Measurements from ENCODE around the gene ZBTB21.

- TF ChIP-seq CTCF (IDR thresholded peaks at IDR 0.05) = no peak
- TF ChIP-seq EZH2phosphoT487 (IDR thresholded peaks at IDR 0.05; ENCODE audit: borderline replicate concordance, low read depth) = no peak
- TF ChIP-seq USF1 (IDR thresholded peaks at IDR 0.05; ENCODE audit: borderline replicate concordance, low read depth) = no peak
- TF ChIP-seq, protein P1, sequence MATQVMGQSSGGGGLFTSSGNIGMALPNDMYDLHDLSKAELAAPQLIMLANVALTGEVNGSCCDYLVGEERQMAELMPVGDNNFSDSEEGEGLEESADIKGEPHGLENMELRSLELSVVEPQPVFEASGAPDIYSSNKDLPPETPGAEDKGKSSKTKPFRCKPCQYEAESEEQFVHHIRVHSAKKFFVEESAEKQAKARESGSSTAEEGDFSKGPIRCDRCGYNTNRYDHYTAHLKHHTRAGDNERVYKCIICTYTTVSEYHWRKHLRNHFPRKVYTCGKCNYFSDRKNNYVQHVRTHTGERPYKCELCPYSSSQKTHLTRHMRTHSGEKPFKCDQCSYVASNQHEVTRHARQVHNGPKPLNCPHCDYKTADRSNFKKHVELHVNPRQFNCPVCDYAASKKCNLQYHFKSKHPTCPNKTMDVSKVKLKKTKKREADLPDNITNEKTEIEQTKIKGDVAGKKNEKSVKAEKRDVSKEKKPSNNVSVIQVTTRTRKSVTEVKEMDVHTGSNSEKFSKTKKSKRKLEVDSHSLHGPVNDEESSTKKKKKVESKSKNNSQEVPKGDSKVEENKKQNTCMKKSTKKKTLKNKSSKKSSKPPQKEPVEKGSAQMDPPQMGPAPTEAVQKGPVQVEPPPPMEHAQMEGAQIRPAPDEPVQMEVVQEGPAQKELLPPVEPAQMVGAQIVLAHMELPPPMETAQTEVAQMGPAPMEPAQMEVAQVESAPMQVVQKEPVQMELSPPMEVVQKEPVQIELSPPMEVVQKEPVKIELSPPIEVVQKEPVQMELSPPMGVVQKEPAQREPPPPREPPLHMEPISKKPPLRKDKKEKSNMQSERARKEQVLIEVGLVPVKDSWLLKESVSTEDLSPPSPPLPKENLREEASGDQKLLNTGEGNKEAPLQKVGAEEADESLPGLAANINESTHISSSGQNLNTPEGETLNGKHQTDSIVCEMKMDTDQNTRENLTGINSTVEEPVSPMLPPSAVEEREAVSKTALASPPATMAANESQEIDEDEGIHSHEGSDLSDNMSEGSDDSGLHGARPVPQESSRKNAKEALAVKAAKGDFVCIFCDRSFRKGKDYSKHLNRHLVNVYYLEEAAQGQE (IDR thresholded peaks at IDR 0.05; ENCODE audit: low read depth, low read length) = no peak
- TF ChIP-seq EP300 (IDR thresholded peaks at IDR 0.05; ENCODE audit: borderline replicate concordance in 1 of 2, low read depth in 1 of 2, low read length in 1 of 2) = no peak
- no peak for TF ChIP-seq RFX5 (IDR thresholded peaks at IDR 0.05; ENCODE audit: low read length)
- TF ChIP-seq JUND (IDR thresholded peaks at IDR 0.05) = no peak
- TF ChIP-seq, protein P2, sequence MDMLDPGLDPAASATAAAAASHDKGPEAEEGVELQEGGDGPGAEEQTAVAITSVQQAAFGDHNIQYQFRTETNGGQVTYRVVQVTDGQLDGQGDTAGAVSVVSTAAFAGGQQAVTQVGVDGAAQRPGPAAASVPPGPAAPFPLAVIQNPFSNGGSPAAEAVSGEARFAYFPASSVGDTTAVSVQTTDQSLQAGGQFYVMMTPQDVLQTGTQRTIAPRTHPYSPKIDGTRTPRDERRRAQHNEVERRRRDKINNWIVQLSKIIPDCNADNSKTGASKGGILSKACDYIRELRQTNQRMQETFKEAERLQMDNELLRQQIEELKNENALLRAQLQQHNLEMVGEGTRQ (IDR thresholded peaks at IDR 0.05; ENCODE audit: borderline replicate concordance, low read depth, low read length) = no peak
- TF ChIP-seq FOSL2 (IDR thresholded peaks at IDR 0.05; ENCODE audit: borderline replicate concordance, low read depth) = no peak
Measured at GRCh38 chr21:42030311-42030710, 20.2 kb upstream of the ZBTB21 start.
